CD4-positive, alpha-beta T cell treated with Interleukin-15 for 4 hours (primary cell): ENCODE measurements around the gene SNAI3.

Experiments
- DNase-seq: peaks from one replicate; pipeline ENCODE4 v3.0.0-alpha.2; 2020; ENCODE audit warnings: low spot score

Gene SNAI3

GRCh38 chr16:88665570-88665969 is 20.7 kb downstream of the SNAI3 start:
- no peak for DNase-seq

- DNase-seq: no peak
These were observed 21.2 kb downstream of the SNAI3 start for GRCh38 chr16:88665148-88665547.

- peak; percentile 95 for DNase-seq
These were observed 23.3 kb downstream of the SNAI3 start, which contains the start of gene MVD for GRCh38 chr16:88662843-88663606. MVD (minus strand) TSS chr16:88663091; CDS start chr16:88663080, 11 bp downstream.

GRCh38 chr16:88662222-88662842 is 24.0 kb downstream of the SNAI3 start:
- DNase-seq: no peak

GRCh38 chr16:88661468-88661867 is 24.8 kb downstream of the SNAI3 start:
- DNase-seq: no peak

- no peak for DNase-seq
These were observed 27.1 kb downstream of the SNAI3 start for GRCh38 chr16:88659160-88659559.

- no peak for DNase-seq
These were observed 27.6 kb downstream of the SNAI3 start for GRCh38 chr16:88658714-88659113.

- no peak for DNase-seq
These were observed 28.9 kb downstream of the SNAI3 start for GRCh38 chr16:88657371-88657770.

- DNase-seq: no peak
These were observed 29.9 kb downstream of the SNAI3 start for GRCh38 chr16:88656291-88656980.

GRCh38 chr16:88655733-88656281 is 30.5 kb downstream of the SNAI3 start:
- DNase-seq: no peak

GRCh38 chr16:88655053-88655732 is 31.1 kb downstream of the SNAI3 start:
- DNase-seq: no peak

GRCh38 chr16:88654363-88655052 is 31.8 kb downstream of the SNAI3 start:
- DNase-seq: no peak

- no peak for DNase-seq
These were observed 32.5 kb downstream of the SNAI3 start for GRCh38 chr16:88653596-88654362.

GRCh38 chr16:88653101-88653500 is 33.2 kb downstream of the SNAI3 start:
- no peak for DNase-seq

- DNase-seq: no peak
These were observed 33.6 kb downstream of the SNAI3 start for GRCh38 chr16:88652762-88653063.

GRCh38 chr16:88651989-88652761 is 34.1 kb downstream of the SNAI3 start:
- no peak for DNase-seq

GRCh38 chr16:88651276-88651988 is 34.9 kb downstream of the SNAI3 start:
- peak; percentile 67 for DNase-seq

- DNase-seq: peak; percentile 83
These were observed 35.5 kb downstream of the SNAI3 start, which contains the start of gene CYBA for GRCh38 chr16:88650749-88651275. CYBA (minus strand) TSS chr16:88651053; CDS start chr16:88651013, 40 bp downstream.
